HepG2 (cell line): Measurements from ENCODE around the gene OBSL1. TPM values are rescaled to one million over a fixed set of nuclear protein-coding genes. Genes with fewer than 3 reads are reported as not detected.

Source experiments
- ADNP ChIP-seq: sonication (generic); formaldehyde crosslinking; IDR thresholded peaks from 2 replicates; pipeline ENCODE4 v1.4.0; 2020; ENCODE audit warnings: missing genetic modification reagents
- ATAD3A ChIP-seq: sonication (generic); formaldehyde crosslinking; IDR thresholded peaks from 2 replicates; pipeline ENCODE4 v1.4.0; 2020; ENCODE audit warnings: missing genetic modification reagents
- EED ChIP-seq: sonication (generic); formaldehyde crosslinking; IDR thresholded peaks from 2 replicates; pipeline ENCODE4 v1.5.0; 2020; ENCODE audit warnings: mild to moderate bottlenecking, missing genetic modification reagents
- ETV6 ChIP-seq: sonication (generic); formaldehyde crosslinking; conservative IDR thresholded peaks from 2 replicates; pipeline ENCODE4 v1.4.0; 2020; ENCODE audit warnings: missing genetic modification reagents
- HDAC1 ChIP-seq: sonication (generic); formaldehyde crosslinking; IDR thresholded peaks from 2 replicates; pipeline ENCODE4 v1.5.1; 2020; ENCODE audit warnings: mild to moderate bottlenecking, missing genetic modification reagents
- HOXA3 ChIP-seq: sonication (generic); formaldehyde crosslinking; IDR thresholded peaks from 2 replicates; pipeline ENCODE4 v1.5.0; 2020; ENCODE audit warnings: missing genetic modification reagents
- HOXD1 ChIP-seq: sonication (generic); formaldehyde crosslinking; IDR thresholded peaks from 2 replicates; pipeline ENCODE4 v1.5.0; 2020; ENCODE audit warnings: missing genetic modification reagents
- KDM2A ChIP-seq: sonication (generic); formaldehyde crosslinking; IDR thresholded peaks from 2 replicates; pipeline ENCODE4 v1.4.0; 2020; ENCODE audit warnings: low read depth, missing genetic modification reagents, borderline replicate concordance
- ONECUT2 ChIP-seq: sonication (generic); formaldehyde crosslinking; IDR thresholded peaks from 2 replicates; pipeline ENCODE4 v1.4.0; 2020; ENCODE audit warnings: missing genetic modification reagents
- PHF21A ChIP-seq: sonication (generic); formaldehyde crosslinking; IDR thresholded peaks from 2 replicates; pipeline ENCODE4 v1.5.0; 2020; ENCODE audit warnings: mild to moderate bottlenecking, missing genetic modification reagents
- SMC3 ChIP-seq: IDR thresholded peaks from 2 replicates; pipeline ENCODE4 v1.6.1; 2011; ENCODE audit warnings: low read length, improper control_type of control experiment
- SP4 ChIP-seq: sonication (generic); formaldehyde crosslinking; IDR thresholded peaks from 2 replicates; pipeline ENCODE4 v1.8.1; 2023; ENCODE audit warnings: mild to moderate bottlenecking, missing genetic modification reagents
- ZBTB7A ChIP-seq: sonication (generic); formaldehyde crosslinking; IDR thresholded peaks from 2 replicates; pipeline ENCODE4 v1.8.0; 2022; ENCODE audit warnings: mild to moderate bottlenecking, missing genetic modification reagents
- ZFP1 ChIP-seq: IDR thresholded peaks from 2 replicates; pipeline ENCODE4 v1.6.1; 2016
- ZNF205 ChIP-seq: IDR thresholded peaks from 2 replicates; pipeline ENCODE4 v1.6.1; 2018; ENCODE audit warnings: missing biosample characterization, missing genetic modification reagents
- ZNF292 ChIP-seq: sonication (generic); formaldehyde crosslinking; IDR thresholded peaks from 2 replicates; pipeline ENCODE4 v1.8.1; 2022; ENCODE audit warnings: mild to moderate bottlenecking, low read depth, missing genetic modification reagents, borderline replicate concordance
- ZNF543 ChIP-seq: sonication (generic); formaldehyde crosslinking; IDR thresholded peaks from 2 replicates; pipeline ENCODE4 v1.4.0; 2020; ENCODE audit warnings: mild to moderate bottlenecking, missing genetic modification reagents
- ZNF547 ChIP-seq: sonication (generic); formaldehyde crosslinking; IDR thresholded peaks from 2 replicates; pipeline ENCODE4 v1.5.1; 2020; ENCODE audit warnings: mild to moderate bottlenecking, missing genetic modification reagents
- ZNF570 ChIP-seq: sonication (generic); formaldehyde crosslinking; IDR thresholded peaks from 2 replicates; pipeline ENCODE4 v1.4.0; 2020; ENCODE audit warnings: mild to moderate bottlenecking, missing genetic modification reagents, borderline replicate concordance
- ZNF572 ChIP-seq: sonication (generic); formaldehyde crosslinking; IDR thresholded peaks from 2 replicates; pipeline ENCODE4 v1.5.1; 2020; ENCODE audit warnings: mild to moderate bottlenecking, missing genetic modification reagents
- ZNF788 ChIP-seq: sonication (generic); formaldehyde crosslinking; IDR thresholded peaks from 2 replicates; pipeline ENCODE4 v1.5.0; 2020; ENCODE audit warnings: mild to moderate bottlenecking, missing genetic modification reagents, borderline replicate concordance
- ZNF839 ChIP-seq: sonication (generic); formaldehyde crosslinking; IDR thresholded peaks from 2 replicates; pipeline ENCODE4 v1.4.0; 2020; ENCODE audit warnings: missing genetic modification reagents, mild to moderate bottlenecking, borderline replicate concordance
- polyA plus RNA-seq, 8 experiments: library from polyadenylated mRNA; depleted of rRNA in 3 of 8; stranded (reverse) in 7 of 8; unstranded in 1 of 8; fragments of >200 nt; fragmentation: Illumina TruSeq in 4 of 8; extraction: Trizol in 4 of 8; gene quantifications; 2 replicates each; pipeline versions ENCODE4 v1.2.1 to v1.2.3, GENCODE V29; 2011 to 2016; ENCODE audit warnings: low read depth in 4 of 8, missing spikeins in 1 of 8, mixed read lengths in 1 of 8; ENCODE audit not compliant: insufficient read depth in 1 of 8
- total RNA-seq, 5 experiments: library from RNA; depleted of rRNA; stranded (reverse); fragments of >200 nt; fragmentation: Illumina TruSeq; extraction: Trizol; gene quantifications; 2 replicates each; pipeline ENCODE4 v1.2.3, GENCODE V29; 2016; ENCODE audit warnings: low read depth in 1 of 5
- TF ChIP-seq, protein P1 (sequence below): IDR thresholded peaks from 2 replicates; pipeline ENCODE4 v1.6.1; 2016; ENCODE audit warnings: low read depth, control low read depth
- TF ChIP-seq, protein P2 (sequence below): IDR thresholded peaks from 2 replicates; pipeline ENCODE4 v1.6.1; 2016; ENCODE audit warnings: mild to moderate bottlenecking
- TF ChIP-seq, protein P3 (sequence below), 2 experiments: sonication (generic) in 1 of 2; formaldehyde crosslinking in 1 of 2; IDR thresholded peaks; 2 replicates each; pipeline versions ENCODE4 v1.4.0 to v1.6.1; 2018 to 2020; ENCODE audit warnings: missing genetic modification reagents in 2 of 2, borderline replicate concordance in 1 of 2, low read depth in 1 of 2, mild to moderate bottlenecking in 1 of 2, missing biosample characterization in 1 of 2

OBSL1 gene
- total and polyA plus RNA-seq, 2 of the 13 experiments (the other 11 are each of a cell fraction or from before 2014, with no cell fraction given): 86.7 to 218 TPM

DNA sequence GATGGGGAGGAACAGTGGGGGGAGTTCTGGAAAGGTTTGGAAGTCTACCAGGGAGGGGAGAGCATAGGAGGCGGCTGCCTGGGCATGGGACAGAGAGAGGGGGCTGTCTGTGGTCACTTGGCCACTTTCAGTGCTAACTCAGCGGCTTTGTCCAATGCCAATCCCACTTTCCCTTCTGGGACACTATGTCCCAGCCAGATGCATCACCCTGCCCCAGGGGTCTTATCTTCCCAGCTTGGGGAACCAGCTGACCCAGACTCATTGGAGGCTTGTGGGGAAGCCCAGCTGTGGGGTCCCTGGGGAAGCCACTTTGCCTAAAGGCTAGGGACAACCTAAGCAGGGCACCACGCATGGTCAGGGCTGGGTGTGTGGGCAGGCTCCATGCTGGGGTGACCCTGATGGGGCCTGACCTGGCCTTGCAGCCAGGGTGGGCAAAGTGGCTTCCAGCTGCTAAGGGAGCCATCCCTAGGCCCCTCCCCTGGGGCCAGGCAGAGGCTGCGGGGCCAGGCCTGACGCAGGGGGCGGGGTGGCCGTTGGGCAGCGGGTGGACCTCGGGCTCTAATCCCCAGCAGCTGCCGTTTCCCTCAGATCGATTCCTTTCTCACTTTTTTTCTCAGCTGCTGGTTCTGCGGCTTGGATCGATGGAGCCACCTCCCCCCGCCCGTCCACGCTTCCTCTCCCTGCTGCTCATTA lies 58.7 kb downstream of the OBSL1 start (continued):
- peak; percentile 91 for TF ChIP-seq ONECUT2 (CRISPR knock-in tag)
- TF ChIP-seq ZNF839: no peak
- TF ChIP-seq ZNF570: 0 out of 2 replicates have a peak, but pooled peaks have one; percentile 37
- TF ChIP-seq ZNF205 (CRISPR knock-in tag): 0 out of 2 replicates have a peak, but pooled peaks have one; percentile 62
- TF ChIP-seq HDAC1 (CRISPR knock-in tag): peak; percentile 32; the same call in 1 of the 2 replicates
- TF ChIP-seq KDM2A (CRISPR knock-in tag): 0 out of 2 replicates have a peak, but pooled peaks have one; percentile 21
- peak; percentile 56; the same call in 1 of the 2 replicates for TF ChIP-seq EED (CRISPR knock-in tag)
- TF ChIP-seq, protein P1, sequence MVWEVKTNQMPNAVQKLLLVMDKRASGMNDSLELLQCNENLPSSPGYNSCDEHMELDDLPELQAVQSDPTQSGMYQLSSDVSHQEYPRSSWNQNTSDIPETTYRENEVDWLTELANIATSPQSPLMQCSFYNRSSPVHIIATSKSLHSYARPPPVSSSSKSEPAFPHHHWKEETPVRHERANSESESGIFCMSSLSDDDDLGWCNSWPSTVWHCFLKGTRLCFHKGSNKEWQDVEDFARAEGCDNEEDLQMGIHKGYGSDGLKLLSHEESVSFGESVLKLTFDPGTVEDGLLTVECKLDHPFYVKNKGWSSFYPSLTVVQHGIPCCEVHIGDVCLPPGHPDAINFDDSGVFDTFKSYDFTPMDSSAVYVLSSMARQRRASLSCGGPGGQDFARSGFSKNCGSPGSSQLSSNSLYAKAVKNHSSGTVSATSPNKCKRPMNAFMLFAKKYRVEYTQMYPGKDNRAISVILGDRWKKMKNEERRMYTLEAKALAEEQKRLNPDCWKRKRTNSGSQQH (CRISPR knock-in tag): 0 out of 2 replicates have a peak, but pooled peaks have one; percentile 31
- TF ChIP-seq ZFP1 (CRISPR knock-in tag): no peak
- 0 out of 2 replicates have a peak, but pooled peaks have one; percentile 36 for TF ChIP-seq ETV6
- peak; percentile 64; the same call in 1 of the 2 replicates for TF ChIP-seq PHF21A (CRISPR knock-in tag)
- TF ChIP-seq, protein P2, sequence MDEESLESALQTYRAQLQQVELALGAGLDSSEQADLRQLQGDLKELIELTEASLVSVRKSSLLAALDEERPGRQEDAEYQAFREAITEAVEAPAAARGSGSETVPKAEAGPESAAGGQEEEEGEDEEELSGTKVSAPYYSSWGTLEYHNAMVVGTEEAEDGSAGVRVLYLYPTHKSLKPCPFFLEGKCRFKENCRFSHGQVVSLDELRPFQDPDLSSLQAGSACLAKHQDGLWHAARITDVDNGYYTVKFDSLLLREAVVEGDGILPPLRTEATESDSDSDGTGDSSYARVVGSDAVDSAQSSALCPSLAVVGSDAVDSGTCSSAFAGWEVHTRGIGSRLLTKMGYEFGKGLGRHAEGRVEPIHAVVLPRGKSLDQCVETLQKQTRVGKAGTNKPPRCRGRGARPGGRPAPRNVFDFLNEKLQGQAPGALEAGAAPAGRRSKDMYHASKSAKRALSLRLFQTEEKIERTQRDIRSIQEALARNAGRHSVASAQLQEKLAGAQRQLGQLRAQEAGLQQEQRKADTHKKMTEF: no peak; the same call in 1 of the 2 replicates
- peak; percentile 61; the same call in 1 of the 2 replicates for TF ChIP-seq SP4 (CRISPR knock-in tag)
- peak; percentile 46; the same call in 1 of the 2 replicates for TF ChIP-seq ZNF547 (CRISPR knock-in tag)
- 0 out of 2 replicates have a peak, but pooled peaks have one; percentile 23 for TF ChIP-seq ZBTB7A (CRISPR knock-in tag)
- no peak for TF ChIP-seq ATAD3A (CRISPR knock-in tag)
- peak; percentile 68; the same call in 1 of the 2 replicates for TF ChIP-seq ZNF543 (CRISPR knock-in tag)
- no peak for TF ChIP-seq ADNP (CRISPR knock-in tag)
- TF ChIP-seq, protein P3, sequence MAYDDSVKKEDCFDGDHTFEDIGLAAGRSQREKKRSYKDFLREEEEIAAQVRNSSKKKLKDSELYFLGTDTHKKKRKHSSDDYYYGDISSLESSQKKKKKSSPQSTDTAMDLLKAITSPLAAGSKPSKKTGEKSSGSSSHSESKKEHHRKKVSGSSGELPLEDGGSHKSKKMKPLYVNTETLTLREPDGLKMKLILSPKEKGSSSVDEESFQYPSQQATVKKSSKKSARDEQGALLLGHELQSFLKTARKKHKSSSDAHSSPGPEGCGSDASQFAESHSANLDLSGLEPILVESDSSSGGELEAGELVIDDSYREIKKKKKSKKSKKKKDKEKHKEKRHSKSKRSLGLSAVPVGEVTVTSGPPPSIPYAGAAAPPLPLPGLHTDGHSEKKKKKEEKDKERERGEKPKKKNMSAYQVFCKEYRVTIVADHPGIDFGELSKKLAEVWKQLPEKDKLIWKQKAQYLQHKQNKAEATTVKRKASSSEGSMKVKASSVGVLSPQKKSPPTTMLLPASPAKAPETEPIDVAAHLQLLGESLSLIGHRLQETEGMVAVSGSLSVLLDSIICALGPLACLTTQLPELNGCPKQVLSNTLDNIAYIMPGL (CRISPR knock-in tag; IDR thresholded peaks at IDR 0.05; ENCODE audit: borderline replicate concordance in 1 of 2, low read depth in 1 of 2): 0 out of 4 replicates have a peak, but pooled peaks of 1 of the 2 experiments have one; percentile 24
- no peak for TF ChIP-seq SMC3
- no peak for TF ChIP-seq HOXD1
- TF ChIP-seq ZNF788 (CRISPR knock-in tag): peak; percentile 62; the same call in 1 of the 2 replicates
- TF ChIP-seq ZNF292 (CRISPR knock-in tag): peak; percentile 77
- TF ChIP-seq ZNF572 (CRISPR knock-in tag): 0 out of 2 replicates have a peak, but pooled peaks have one; percentile 16
- peak; percentile 38; the same call in 1 of the 2 replicates for TF ChIP-seq HOXA3 (CRISPR knock-in tag)
